ENCODE data around the gene SULT6B1.

DNA sequence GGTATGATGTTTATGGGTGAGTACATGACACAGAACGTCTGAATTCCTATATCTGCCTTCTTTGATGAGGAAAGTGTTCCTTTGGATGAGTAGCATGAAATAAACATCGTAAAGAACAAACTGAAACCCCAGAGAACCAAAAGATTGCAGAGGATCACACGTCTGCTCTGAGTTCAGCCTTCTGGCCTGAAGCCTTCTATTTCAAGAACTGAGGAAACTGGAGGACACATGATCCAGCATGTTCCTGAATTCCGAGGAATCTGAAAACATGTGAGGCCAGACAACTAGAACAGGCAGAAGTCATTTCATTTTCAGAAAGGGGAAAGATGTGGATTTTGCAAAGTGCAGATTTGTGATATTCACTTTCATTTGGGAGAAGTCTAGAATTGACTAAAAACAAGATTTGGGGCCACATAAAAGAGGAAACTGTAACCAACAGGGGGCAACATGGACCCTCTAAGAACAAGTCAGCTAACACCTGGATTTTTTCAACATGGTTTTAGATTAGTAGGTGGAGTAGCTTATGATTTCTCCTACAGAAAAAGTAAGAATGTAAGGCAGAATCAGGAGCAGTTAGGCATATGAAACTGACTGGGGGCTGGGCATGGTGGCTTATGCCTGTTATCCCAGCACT, 8.3 kb downstream of the SULT6B1 start:
- TF ChIP-seq, protein P1, sequence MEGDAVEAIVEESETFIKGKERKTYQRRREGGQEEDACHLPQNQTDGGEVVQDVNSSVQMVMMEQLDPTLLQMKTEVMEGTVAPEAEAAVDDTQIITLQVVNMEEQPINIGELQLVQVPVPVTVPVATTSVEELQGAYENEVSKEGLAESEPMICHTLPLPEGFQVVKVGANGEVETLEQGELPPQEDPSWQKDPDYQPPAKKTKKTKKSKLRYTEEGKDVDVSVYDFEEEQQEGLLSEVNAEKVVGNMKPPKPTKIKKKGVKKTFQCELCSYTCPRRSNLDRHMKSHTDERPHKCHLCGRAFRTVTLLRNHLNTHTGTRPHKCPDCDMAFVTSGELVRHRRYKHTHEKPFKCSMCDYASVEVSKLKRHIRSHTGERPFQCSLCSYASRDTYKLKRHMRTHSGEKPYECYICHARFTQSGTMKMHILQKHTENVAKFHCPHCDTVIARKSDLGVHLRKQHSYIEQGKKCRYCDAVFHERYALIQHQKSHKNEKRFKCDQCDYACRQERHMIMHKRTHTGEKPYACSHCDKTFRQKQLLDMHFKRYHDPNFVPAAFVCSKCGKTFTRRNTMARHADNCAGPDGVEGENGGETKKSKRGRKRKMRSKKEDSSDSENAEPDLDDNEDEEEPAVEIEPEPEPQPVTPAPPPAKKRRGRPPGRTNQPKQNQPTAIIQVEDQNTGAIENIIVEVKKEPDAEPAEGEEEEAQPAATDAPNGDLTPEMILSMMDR (IDR thresholded peaks at IDR 0.05), result no peak
- no peak for TF ChIP-seq POLR2A (IDR thresholded peaks at IDR 0.05)
